ENCODE data around the gene AGAP1. TPM values are rescaled to one million over a fixed set of nuclear protein-coding genes. Genes with fewer than 3 reads are reported as not detected.

The AGAP1 gene
- total RNA-seq, 2 donors from 2014 or later: 32.8 to 34.7 TPM

DNA sequence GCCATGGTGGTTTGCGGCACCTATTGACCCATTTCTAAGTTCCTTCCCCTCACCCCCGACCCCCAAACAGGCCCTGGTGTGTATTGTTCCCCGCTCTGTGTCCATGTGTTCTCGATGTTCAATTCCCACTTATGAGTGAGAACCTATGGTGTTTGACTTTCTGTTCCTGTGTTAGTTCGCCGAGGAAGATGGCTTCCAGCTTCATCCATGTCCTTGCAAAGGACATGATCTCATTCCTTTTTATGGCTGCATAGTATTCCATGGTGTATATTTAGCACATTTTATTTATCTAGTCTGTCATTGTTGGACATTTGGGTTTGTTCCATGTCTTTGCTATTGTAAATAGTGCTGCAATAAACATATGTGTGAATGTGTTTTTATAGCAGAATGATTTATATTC lies 490.7 kb downstream of the AGAP1 start:
- no peaks in the 10 kb centered on the region for H3K27me3 ChIP-seq (ENCODE audit: control insufficient read depth, insufficient read depth, low read length, poor library complexity, severe bottlenecking)
- no peaks in the 10 kb centered on the region for H3K4me1 ChIP-seq (ENCODE audit: control insufficient read depth, insufficient read depth, low read length)
- no peaks in the 10 kb centered on the region for H3K36me3 ChIP-seq (ENCODE audit: control insufficient read depth, insufficient read depth, low read length)
- no peak overlapping the region for H3K9ac ChIP-seq (ENCODE audit: extremely low read depth, low read length, poor library complexity, severe bottlenecking)
- H3K9me3 Mint-ChIP-seq: no peaks in the 10 kb centered on the region
- H3K36me3 Mint-ChIP-seq (ENCODE audit: low read depth): peaks cover 3% of the 10 kb centered on the region
- H3K4me3 ChIP-seq (ENCODE audit: low read length): no peak overlapping the region
- no peak overlapping the region for H3K4me3 Mint-ChIP-seq
- no peaks in the 10 kb centered on the region for H3K27me3 Mint-ChIP-seq (ENCODE audit: insufficient read depth)
- no peaks in the 10 kb centered on the region for H3K9me3 ChIP-seq (ENCODE audit: control insufficient read depth, low read length)
- no peak for DNase-seq
- H3K27ac ChIP-seq (ENCODE audit: low read depth, low read length): no peak overlapping the region
- TF ChIP-seq, protein P1, sequence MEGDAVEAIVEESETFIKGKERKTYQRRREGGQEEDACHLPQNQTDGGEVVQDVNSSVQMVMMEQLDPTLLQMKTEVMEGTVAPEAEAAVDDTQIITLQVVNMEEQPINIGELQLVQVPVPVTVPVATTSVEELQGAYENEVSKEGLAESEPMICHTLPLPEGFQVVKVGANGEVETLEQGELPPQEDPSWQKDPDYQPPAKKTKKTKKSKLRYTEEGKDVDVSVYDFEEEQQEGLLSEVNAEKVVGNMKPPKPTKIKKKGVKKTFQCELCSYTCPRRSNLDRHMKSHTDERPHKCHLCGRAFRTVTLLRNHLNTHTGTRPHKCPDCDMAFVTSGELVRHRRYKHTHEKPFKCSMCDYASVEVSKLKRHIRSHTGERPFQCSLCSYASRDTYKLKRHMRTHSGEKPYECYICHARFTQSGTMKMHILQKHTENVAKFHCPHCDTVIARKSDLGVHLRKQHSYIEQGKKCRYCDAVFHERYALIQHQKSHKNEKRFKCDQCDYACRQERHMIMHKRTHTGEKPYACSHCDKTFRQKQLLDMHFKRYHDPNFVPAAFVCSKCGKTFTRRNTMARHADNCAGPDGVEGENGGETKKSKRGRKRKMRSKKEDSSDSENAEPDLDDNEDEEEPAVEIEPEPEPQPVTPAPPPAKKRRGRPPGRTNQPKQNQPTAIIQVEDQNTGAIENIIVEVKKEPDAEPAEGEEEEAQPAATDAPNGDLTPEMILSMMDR (conservative IDR thresholded peaks at IDR 0.05): no peak
- H3K27ac Mint-ChIP-seq: no peak overlapping the region
- peaks cover 2% of the 10 kb centered on the region for H3K4me1 Mint-ChIP-seq
- 89 to 100% methylated on average over 5 to 6 of the region's 6 CpGs for WGBS, 2 experiments (ENCODE audit: insufficient coverage in 1 of 2, insufficient read length in 1 of 2)

DNA sequence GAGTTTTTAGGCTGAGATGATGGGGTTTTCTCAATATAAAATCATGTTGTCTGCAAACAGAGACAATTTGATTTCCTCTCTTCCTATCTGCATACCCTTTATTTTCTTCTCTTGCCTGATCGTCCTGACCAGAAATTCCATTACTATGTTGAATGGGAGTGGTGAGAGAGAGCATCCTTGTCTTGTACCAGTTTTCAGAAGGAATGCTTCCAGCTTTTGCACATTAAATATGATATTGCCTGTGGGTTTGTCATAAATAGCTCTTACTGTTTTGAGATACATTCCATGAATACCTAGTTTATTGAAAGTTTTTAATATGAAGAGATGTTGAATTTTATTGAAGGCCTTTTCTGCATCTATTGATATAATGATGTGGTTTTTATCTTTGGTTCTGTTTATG lies 492.5 kb downstream of the AGAP1 start:
- peaks cover 3% of the 10 kb centered on the region for H3K36me3 Mint-ChIP-seq (ENCODE audit: low read depth)
- H3K9ac ChIP-seq (ENCODE audit: extremely low read depth, low read length, poor library complexity, severe bottlenecking): no peak overlapping the region
- no peak overlapping the region for H3K27ac Mint-ChIP-seq
- no peak overlapping the region for H3K4me3 Mint-ChIP-seq
- no peaks in the 10 kb centered on the region for H3K27me3 Mint-ChIP-seq (ENCODE audit: insufficient read depth)
- H3K4me1 ChIP-seq (ENCODE audit: control insufficient read depth, insufficient read depth, low read length): no peaks in the 10 kb centered on the region
- H3K36me3 ChIP-seq (ENCODE audit: control insufficient read depth, insufficient read depth, low read length): no peaks in the 10 kb centered on the region
- H3K4me1 Mint-ChIP-seq: peaks cover 2% of the 10 kb centered on the region
- no peaks in the 10 kb centered on the region for H3K9me3 ChIP-seq (ENCODE audit: control insufficient read depth, low read length)
- no peaks in the 10 kb centered on the region for H3K9me3 Mint-ChIP-seq
- no peak overlapping the region for H3K27ac ChIP-seq (ENCODE audit: low read depth, low read length)
- H3K27me3 ChIP-seq (ENCODE audit: control insufficient read depth, insufficient read depth, low read length, poor library complexity, severe bottlenecking): no peaks in the 10 kb centered on the region
- TF ChIP-seq, protein P1 (conservative IDR thresholded peaks at IDR 0.05): no peak
- no peak overlapping the region for H3K4me3 ChIP-seq (ENCODE audit: low read length)
- no peak for DNase-seq
- WGBS, 2 experiments (ENCODE audit: insufficient coverage in 1 of 2, insufficient read length in 1 of 2): 80% methylated on average over 1 of the region's 1 CpG; no CpG with 5 or more reads in 1 of the 2 experiments

DNA sequence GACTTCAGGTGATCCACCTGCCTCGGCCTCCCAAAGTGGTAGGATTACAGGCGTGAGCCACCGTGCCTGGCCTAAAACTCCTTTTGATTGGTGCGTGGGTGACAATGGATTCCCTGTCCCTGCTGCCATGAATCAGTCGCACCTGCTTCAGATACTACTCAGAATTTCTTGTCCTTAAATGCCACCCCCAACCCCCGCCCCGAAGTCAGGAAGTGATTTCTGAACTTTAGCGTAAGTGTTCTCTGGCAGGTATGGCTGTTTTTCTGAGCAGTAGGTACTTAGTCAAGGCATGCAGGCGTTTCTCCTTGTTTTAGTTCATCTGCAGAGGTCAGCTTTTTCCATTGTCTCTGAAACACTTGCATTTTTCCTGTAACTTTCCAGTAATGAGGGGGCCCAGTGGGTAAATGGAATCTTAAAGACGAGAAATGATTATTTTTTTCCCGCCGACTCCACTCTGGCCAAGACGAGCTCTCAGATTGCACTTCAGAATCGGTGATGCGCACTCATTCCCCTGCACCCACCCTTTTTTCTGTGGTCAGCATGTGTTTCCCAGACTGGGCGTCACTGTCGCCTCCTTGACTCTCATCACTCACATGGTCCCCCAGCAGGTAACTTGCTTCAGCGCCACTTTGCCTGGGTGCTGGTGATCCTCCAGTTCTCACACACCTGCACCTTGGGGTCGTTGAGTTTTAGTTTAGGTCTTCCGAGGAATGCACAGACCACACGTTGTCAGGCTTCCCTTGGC lies 494.6 kb downstream of the AGAP1 start:
- H3K27ac Mint-ChIP-seq: no peak overlapping the region
- DNase-seq: no peak
- WGBS, 2 experiments (ENCODE audit: insufficient coverage in 1 of 2, insufficient read length in 1 of 2): 95 to 97% methylated on average over 14 to 21 of the region's 21 CpGs
- H3K4me3 Mint-ChIP-seq: no peak overlapping the region
- Histone ChIP-seq H3K9ac (ENCODE audit: extremely low read depth, low read length, poor library complexity, severe bottlenecking) (no peak overlapping the region), H3K4me3 (ENCODE audit: low read length) (no peak overlapping the region), H3K36me3 (ENCODE audit: control insufficient read depth, insufficient read depth, low read length) (no peaks in the 10 kb centered on the region), H3K9me3 (ENCODE audit: control insufficient read depth, low read length) (no peaks in the 10 kb centered on the region), H3K27me3 (ENCODE audit: control insufficient read depth, insufficient read depth, low read length, poor library complexity, severe bottlenecking) (no peaks in the 10 kb centered on the region), H3K4me1 (ENCODE audit: control insufficient read depth, insufficient read depth, low read length) (no peaks in the 10 kb centered on the region), H3K27ac (ENCODE audit: low read depth, low read length) (no peak overlapping the region)
- H3K9me3 Mint-ChIP-seq: no peaks in the 10 kb centered on the region
- H3K4me1 Mint-ChIP-seq: peaks cover 2% of the 10 kb centered on the region
- no peaks in the 10 kb centered on the region for H3K27me3 Mint-ChIP-seq (ENCODE audit: insufficient read depth)
- TF ChIP-seq, protein P1 (conservative IDR thresholded peaks at IDR 0.05): no peak
- peaks cover 3% of the 10 kb centered on the region for H3K36me3 Mint-ChIP-seq (ENCODE audit: low read depth)

Measured in endodermal cell (in vitro differentiated cells).